GM21526 (cell line): Measurements from ENCODE around the gene KCNK4.

Source experiments
- ATAC-seq: cut with Tn5 transposase; IDR thresholded peaks from one replicate; pipeline ENCODE4 v1.9.1; 2021; ENCODE audit warnings: moderate library complexity; ENCODE audit not compliant: unreplicated experiment, low FRiP score

The KCNK4 gene

DNA sequence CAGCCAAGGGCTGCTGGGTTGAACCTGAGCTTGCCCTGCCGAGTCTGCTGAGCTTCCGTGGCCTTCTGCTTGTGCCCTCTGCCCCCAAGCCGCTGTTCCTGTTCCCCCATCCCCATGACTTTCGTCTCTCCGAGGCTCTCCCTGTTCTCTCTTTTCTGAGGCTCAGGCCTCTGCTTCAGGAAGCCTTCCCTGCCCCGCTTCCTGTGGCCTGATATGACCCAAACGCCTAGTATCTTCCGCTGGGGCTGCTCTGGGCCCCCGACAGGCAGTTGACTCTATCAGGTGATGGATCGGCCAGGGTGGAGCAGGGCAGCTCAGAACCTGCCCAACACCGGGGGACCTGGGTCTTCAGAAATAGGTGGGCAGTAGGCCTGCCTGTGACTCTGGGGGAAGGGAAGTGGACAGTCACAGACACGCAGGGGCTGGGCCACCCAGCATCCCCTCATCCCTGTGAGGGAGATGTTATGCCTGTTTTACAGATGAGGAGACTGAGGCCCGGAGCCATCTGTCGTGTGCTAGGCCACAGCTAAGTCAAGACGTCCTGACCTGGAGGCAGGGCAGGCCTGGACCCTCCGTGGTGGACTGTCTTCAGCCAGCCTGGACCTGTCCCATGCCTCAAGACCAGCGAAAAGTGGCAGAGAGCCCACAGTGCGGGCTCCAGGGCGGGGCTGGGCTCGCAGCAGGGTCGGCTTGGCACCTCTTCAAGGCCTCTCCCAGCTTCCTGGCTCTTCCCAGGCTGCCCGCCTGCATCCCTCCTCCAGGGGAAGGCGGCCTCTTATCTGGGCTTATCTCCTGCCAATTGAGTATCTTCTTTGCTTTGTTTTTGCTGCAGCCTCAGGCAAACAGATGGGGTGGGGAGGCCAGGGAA, 22.8 kb upstream of the KCNK4 start:
- no peak for ATAC-seq

DNA sequence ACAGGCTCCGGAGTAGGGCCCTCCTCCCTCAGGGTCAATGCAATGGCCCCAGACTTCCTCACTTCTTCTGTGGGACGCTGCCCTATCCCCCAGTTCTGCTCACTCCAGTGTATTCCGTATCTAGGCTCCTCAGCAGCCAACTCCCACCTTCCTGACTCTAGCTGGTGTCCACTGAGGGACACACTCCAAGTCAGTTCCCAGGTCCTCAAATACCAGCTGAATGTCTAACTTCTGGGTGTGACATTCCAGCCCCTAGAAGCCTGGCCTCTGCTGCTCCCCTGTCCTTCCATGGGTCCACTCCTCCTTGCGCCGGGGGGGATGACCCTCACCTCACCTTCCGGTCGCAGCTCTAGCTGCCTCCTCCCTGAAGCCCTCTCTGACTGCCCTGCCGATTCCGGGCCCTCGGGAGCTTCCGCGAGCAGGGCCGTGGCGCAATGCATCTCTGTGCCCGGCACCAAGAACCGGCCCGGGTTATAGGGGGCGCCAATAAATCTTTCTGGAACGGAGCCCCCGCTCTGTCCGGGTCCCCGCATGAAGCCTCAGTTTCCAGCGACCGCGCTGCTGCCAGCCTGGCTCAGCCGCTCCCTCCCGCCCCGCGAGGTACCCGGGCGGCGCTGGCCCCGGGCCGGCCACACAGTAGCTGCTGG, 22.1 kb upstream of the KCNK4 start:
- ATAC-seq, result peak; percentile 17

DNA sequence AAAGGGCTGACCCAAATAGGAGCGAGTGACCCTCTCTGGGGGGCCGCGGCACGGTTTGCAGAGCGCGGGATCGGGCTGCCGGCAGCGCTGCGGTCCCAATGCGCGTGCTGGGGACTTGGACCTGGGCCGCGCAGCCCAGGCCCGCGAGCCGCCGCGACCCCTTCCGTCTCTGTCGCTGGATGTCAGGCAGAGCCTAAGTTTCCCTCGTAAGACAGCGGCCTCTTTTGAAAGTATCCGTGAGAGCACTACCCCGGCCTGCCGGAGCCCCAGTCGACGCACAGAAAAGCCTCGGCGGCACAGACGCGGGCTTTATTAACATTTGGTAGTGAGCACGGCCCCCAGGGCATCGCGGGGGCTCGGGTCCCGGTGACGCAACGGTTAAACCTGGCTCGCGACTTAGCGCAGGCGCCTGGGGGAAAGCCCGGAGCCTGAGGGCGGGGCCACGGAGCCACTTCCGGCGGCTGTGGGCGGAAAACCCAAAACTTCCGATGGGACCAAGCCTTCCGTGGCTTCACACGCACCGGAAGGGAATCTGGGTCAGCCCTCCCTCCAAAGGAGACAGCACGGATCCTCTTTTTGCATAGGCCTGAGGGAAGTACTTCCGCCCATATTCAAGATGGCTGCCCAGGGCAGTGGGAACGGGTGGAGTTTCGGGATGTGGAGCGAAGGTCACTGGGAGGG, 21.4 kb upstream of the KCNK4 start:
- peak; percentile 48 for ATAC-seq

DNA sequence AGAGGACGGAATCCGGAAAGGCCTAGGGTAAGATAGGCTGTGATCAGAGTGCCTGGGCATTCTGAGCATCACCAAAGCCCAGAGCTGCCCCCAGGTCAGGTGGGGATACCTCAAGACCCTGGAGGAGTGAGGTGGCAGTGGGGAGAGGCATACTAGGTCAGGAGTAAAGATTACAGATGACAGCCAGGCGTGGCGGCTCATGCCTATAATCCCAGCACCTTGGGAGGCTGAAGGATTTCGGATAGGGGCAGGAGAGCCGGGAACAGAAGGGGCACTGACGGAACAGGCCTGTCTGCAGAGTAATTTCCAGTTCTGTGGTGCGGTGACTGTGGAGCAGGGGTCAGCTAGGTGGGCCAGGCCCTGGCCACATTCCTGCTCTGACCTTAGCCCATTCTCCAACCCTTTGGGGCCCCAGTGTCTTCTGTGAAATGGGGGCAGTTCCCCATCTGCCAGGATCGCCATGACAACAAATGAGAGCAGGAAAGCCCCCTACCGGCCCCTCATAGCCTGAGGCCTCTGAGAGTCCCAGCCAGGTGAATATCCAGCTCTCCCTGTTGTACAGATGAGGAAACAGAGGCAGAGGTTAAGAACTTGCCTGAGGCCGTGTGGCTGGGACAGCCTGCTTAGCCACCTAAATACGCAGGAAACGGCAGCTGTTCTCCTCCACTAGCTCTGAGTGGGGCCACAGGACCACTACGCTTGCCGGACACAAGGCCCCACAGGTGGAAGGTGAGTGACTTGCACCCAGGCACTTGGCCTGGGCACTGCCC, 15.9 kb upstream of the KCNK4 start:
- ATAC-seq, result no peak

DNA sequence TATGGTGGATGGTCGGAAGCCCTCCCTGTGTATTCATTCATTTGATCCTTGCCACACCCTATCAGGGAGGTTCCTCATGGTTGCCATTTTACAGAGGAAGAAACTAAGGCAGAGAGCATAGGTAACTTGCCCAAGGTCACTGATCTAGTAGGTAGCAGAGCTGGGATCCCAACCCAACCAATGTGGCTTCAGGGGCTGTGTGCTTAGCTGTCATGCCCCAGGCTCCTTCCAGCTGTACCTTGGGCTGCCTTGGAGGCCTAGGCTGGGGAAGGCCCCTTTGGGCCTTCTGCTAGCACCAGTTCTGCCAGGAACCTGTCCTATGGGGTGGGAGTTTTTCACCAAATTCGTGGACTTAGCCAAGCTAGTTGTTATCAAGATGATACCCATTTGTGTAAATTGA, 15.3 kb upstream of the KCNK4 start:
- ATAC-seq, result no peak

DNA sequence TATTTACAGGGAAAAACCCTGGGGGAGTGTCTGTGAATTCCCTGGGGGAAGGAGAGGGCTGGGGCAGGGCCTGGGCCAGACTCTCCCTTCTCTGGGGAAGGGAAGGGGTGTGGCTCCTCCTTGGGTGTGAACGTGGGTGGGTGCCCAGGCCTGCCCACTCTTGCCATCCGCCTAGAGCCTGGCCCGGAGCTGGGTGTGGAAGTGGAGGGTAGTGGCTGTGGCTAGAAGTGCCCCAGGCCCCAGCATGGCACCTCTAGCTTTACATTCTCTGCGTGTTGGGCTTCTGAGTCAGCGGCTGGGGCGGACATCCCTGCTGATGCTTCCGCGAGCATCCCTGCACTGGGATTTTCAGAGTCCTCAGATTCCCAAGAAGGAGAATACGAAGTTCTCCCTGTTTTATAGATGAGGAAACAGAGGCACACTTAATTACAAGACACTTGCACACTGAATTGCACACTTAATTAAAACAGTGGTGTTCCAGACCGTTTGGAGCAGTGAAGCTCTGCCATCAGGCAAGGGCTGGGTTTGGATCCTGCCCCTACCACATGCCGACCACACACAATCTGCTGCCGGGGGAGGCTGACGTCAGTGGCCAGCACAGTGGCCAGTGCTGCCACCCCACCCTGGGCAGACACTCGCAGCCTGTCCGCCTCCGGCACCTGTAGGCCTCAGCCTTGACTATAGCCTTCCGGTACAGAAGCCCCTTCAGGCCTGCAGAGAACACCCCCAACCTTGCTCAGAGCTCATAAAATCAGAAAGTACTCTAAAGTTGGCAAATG, 14.3 kb upstream of the KCNK4 start:
- no peak for ATAC-seq

DNA sequence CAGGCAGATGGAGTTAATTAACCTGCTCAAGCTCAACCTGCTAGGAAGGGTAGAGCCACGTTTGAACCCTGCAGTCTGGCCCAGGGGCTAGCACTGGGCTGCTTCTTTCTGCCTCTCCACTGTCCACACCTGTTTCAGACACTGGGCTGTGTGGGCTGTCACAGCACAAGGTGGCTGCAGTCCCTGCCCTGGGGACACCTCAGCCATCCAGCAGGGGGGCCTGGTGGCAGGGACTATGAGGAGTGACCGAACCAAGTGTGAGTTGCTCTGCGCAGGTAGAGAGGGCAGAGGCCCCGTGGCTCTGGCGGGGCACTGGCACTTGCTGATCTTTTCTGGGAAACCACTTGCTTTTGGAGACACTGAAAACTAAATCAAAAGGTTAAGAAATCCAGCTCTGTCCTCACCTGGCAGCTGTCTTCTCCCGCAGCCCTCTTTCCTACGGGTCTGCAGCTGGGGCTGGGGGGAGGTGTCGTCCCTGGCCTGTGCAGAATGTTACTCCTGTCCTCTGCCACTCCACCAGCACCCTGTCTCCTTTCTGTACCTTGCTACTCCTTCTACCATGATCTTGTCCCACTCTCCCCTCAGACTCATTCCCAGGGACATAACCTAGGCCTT, 12.4 kb upstream of the KCNK4 start:
- no peak for ATAC-seq

DNA sequence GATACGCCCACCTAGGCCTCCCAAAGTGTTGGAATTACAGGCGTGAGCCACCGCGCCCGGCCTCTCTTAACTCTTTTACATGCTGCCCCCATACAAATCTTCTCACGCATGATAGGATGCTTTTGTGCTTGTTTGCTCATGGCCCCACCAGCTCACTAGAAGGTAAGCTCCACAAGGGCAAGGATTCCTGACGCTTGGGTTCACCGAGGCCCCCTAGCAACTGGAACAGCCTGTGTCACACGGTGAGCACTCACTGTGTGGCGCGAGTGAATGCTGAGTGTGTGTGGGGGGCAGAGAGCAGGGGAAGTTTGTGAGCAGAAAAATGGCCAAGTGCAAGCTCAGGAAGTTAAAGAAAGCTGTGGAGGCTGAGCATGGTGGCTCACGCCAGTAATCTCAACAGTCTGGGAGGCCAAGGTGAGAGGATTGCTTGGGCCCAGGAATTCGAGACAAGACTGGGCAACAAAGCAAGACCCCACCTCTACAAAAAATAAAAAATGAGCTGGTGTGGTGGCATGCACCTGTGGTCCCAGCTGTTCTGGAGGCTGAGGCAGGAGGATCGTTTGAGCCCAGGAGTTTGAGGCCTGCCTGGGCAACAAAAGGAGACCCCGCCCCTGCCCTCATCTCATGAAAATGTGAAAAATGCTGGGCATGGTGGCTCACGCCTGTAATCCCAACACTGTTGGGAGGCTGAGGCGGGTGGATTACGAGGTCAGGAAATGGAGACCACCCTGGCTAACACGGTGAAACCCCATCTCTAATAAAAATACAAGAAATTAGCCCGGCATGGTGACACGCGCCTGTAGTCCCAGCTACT, 8.9 kb upstream of the KCNK4 start:
- ATAC-seq, result no peak

DNA sequence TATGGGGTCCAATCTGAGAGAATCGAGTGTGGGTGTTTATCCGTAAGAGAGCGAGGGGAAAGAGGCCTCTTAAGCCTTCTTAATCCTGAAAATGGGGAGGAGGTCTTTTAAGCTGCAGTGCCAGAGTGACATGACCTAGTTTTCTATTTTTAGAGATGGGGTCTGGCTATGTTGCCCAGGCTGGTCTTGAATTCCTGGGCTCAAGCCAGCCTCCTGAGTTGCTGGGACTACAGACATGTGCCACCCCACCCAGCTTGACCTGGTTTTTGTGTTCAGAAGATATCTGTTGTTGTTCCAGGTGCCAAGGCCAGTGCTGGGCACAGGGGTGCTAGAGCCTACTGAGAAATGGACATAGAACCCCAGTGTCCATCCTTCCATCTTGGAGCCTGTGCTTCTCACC, 8.0 kb upstream of the KCNK4 start:
- ATAC-seq, result no peak

DNA sequence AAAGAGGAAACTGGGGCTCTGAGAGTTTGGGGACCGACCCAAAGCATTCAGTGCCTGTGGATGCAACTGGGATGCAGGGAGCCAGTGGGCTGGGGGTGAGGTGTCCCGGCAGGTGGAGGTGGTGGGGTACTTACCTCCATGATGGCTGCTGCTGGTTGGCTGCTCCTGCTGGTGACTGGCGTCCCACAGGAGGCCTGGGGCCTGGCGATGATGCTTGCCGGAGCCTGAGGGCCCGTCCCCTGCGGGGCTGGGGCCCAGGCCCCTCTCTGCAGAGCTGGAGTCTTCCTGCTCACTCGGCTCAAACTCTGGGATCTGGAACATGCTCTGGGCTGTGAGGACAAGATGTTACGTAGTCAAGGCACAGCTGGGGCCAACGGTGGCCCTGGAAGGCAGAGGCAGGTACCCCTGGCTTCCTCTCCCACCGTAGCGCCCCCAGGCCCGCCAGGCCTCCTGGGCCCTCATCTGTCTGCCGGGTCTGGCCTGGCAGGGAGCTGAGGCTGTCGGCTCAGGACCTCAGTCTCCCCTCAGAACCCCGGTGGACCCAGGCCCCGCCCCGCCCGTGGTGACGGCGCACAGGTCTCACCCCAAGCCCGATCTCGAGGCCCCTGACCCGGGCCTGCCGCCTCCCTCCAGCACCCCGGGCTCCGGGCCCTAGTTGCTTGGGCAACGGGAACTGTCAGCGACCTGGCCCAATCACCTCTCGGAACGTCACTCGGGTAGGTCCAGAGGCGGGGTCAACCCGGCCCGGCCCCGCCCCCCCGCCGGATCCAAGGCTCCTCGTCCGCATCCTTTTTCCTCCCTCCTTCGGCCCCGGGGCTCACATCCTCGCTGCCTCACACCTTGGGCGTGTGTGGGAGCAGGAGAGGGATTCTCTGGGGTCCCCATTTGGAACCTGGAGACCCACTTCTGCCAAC, 6.8 kb upstream of the KCNK4 start, which contains the start of gene BAD:
Gene BAD (minus strand): TSS at position 618 of the 914 bp plus-strand sequence. CDS start 297 bp downstream, at position 321.
- ATAC-seq, result peak; percentile 69

DNA sequence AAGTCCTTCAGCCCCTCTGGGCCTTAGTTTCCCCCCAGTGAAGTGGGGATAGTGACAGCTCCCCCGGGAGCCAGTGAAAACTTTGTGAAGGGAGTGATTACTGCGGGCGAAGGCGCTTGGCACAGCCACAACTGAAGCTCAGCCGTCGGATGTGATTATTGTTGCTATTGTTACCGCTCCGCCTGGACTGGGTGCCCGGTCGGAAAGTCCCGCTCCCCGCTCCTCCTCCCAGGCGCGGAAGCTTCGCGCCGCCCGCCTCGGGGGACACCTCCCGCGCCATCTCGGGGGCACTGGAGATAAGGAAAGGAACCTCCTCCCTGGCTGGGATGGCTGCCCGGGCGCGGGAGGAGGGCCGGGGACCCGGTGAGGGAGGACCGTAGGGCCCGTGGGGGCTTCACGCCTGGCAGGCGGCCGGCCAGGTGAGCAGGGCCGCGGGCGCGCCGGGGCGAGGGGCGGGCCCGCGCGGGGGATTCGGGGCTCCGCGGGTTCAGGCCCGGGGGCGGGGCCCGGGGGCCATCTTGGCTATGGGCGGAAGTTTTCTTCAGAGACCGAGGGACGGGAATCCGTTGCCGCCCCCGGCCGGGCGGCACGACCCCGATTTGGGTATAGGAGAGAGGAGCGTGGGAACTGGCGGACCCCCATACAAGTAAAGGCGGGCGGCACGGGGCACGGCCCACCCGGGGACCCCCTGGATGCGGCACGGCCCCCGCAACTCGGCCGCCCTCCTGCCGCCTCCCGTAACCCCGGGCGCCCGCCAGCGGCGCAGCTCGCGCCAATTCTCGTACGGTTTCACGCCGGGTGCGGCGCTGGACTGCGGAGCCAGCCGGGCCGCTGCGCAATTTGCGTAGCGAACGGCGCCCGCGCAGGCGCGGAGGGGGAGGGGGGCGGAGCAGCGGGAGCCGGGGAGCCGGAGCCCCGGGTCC, 5.9 kb upstream of the KCNK4 start, which contains the start of gene GPR137:
Gene GPR137 (plus strand): TSS at position 887 of the 923 bp plus-strand sequence. CDS start 677 bp downstream, outside the sequence.
- ATAC-seq, result peak; percentile 44

DNA sequence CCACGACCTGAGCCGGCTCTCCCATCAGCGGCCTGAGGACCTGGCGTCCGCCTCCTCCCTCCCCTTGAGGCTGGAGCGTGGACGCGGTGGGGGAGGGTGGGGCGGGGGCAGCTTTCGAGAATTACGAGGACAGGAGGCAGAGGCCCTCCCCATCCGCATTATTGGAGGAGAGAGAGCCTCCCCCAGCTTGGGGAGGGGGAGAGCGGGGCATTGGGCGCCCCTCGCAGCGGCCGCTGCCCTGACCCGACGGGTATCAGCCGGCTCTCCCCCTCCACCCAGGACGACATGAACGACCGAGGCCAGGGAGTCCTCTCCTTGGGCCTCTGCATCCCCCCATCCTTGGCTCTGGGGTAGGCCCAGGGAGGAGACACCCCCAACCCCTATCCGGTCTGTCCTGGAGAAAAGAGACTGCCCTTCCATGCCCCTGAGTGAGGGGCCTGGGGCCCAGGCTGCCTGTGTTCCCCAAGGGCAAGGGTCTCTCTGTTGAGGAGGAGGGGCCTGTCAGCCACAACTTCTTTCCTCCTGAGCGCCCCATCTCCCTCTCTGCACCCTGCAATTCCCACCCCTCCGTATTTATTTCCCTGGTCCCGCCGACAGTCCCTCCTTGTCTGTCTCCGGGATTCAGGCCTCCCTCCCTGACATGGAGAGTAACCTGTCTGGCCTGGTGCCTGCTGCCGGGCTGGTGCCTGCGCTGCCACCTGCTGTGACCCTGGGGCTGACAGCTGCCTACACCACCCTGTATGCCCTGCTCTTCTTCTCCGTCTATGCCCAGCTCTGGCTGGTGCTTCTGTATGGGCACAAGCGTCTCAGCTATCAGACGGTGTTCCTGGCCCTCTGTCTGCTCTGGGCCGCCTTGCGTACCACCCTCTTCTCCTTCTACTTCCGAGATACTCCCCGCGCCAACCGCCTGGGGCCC, 5.0 kb upstream of the KCNK4 start:
- ATAC-seq, result no peak

DNA sequence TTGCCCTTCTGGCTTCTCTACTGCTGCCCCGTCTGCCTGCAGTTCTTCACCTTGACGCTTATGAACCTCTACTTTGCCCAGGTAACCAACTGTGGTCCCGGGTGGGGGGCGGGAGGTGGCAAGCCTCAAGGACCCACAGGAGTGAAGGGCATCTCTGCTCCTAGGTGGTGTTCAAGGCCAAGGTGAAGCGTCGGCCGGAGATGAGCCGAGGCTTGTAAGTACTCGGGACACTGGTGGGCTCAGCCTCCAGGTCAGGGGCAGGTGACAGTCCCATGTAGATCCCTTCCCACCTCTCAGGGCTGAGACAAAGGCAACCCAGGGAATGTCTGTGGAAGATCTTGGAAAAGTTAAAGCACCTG, 4.3 kb upstream of the KCNK4 start:
- ATAC-seq, result no peak

DNA sequence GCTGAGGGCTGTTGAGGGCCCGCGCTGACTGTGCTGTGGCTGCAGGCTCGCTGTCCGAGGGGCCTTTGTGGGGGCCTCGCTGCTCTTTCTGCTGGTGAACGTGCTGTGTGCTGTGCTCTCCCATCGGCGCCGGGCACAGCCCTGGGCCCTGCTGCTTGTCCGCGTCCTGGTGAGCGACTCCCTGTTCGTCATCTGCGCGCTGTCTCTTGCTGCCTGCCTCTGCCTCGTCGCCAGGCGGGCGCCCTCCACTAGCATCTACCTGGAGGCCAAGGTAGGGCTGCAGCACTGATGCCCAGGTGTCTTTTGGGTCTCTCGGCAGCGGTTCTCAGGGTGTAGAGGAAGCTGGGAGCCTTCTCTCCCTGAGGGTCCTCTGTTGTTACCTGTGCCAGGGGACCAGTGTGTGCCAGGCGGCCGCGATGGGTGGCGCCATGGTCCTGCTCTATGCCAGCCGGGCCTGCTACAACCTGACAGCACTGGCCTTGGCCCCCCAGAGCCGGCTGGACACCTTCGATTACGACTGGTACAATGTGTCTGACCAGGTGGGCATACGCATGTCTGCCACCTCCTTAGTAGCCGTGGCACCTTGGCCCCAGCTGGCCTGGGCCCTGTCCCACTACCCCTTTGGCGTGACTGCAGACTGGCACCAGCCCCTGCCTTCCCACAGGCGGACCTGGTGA, 3.3 kb upstream of the KCNK4 start:
- no peak for ATAC-seq

DNA sequence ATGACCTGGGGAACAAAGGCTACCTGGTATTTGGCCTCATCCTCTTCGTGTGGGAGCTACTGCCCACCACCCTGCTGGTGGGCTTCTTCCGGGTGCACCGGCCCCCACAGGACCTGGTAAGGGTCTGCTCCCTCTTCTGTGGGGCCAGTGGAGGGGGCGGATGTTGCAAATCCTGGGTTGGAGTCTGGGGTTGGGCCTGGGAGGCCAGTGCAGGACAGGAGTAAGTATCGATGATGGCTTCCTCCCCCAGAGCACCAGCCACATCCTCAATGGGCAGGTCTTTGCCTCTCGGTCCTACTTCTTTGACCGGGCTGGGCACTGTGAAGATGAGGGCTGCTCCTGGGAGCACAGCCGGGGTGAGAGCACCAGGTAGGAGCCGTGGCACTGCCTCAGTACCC, 2.8 kb upstream of the KCNK4 start:
- ATAC-seq, result no peak
